ENCODE results near the gene RDM1.

Gene RDM1

GRCh38 chr17:35875072-35875799 lies 55.3 kb downstream of the RDM1 start:
- no peak for DNase-seq (ENCODE audit: low read depth in 2 of 2, low spot score in 1 of 2)

- no peak for DNase-seq (ENCODE audit: low read depth in 2 of 2, low spot score in 1 of 2)
Measured at GRCh38 chr17:35872196-35872980, 58.2 kb downstream of the RDM1 start.

GRCh38 chr17:35870906-35871819 lies 59.4 kb downstream of the RDM1 start:
- DNase-seq (ENCODE audit: low read depth in 2 of 2, low spot score in 1 of 2): no peak

GRCh38 chr17:35868737-35869136 lies 61.8 kb downstream of the RDM1 start, which contains the start of gene HEATR9:
Gene HEATR9 (minus strand): TSS chr17:35868891. CDS start chr17:35868742, 149 bp downstream.
- no peak for DNase-seq (ENCODE audit: low read depth in 2 of 2, low spot score in 1 of 2)

All from stimulated activated CD8-positive, alpha-beta memory T cell treated with anti-CD3 and anti-CD28 coated beads, Interleukin-4, amount 100 ng/mL, for 1 hour (primary cell).